GM10847 (cell line): ENCODE results near the gene TRIM41.

Source experiments
- POLR2A ChIP-seq: IDR thresholded peaks from 2 replicates; pipeline ENCODE4 v1.6.1; 2011; ENCODE audit not compliant: insufficient read length; ENCODE audit errors: extremely low read depth

TRIM41 gene

GRCh38 chr5:181281077-181281983 lies 58.2 kb downstream of the TRIM41 start:
- no peak for TF ChIP-seq POLR2A

GRCh38 chr5:181281984-181282316 lies 58.9 kb downstream of the TRIM41 start:
- no peak for TF ChIP-seq POLR2A

- no peak for TF ChIP-seq POLR2A
Measured at GRCh38 chr5:181282874-181283273, 59.8 kb downstream of the TRIM41 start.

GRCh38 chr5:181283347-181283746 lies 60.3 kb downstream of the TRIM41 start:
- no peak for TF ChIP-seq POLR2A
